NT2/D1 (cell line): ENCODE measurements around the gene TMEM63A.

Source experiments
- DNase-seq: peaks from one replicate; pipeline ENCODE4 v3.0.0-alpha.2; 2011; ENCODE audit warnings: low read depth, low spot score
- H3K27me3 ChIP-seq: 2 replicates; pipeline ENCODE4 v1.6.0; 2011; ENCODE audit warnings: mild to moderate bottlenecking; ENCODE audit not compliant: insufficient read length, insufficient read depth
- H3K36me3 ChIP-seq: 2 replicates; pipeline ENCODE4 v1.6.1; 2011; ENCODE audit warnings: mild to moderate bottlenecking, low read length, mixed read lengths; ENCODE audit not compliant: insufficient read depth, insufficient read length
- H3K4me1 ChIP-seq: 2 replicates; pipeline ENCODE4 v1.5.1; 2011; ENCODE audit not compliant: insufficient read depth, insufficient read length
- H3K4me3 ChIP-seq: 2 replicates; pipeline ENCODE4 v1.5.1; 2011; ENCODE audit warnings: low read depth; ENCODE audit not compliant: insufficient read length
- H3K9ac ChIP-seq: 2 replicates; pipeline ENCODE4 v1.6.0; 2011; ENCODE audit warnings: low read depth; ENCODE audit not compliant: insufficient read length
- H3K9me3 ChIP-seq: 2 replicates; pipeline ENCODE4 v1.5.1; 2011; ENCODE audit warnings: mild to moderate bottlenecking, low read length; ENCODE audit not compliant: insufficient read depth
- SUZ12 ChIP-seq: IDR thresholded peaks from 2 replicates; pipeline ENCODE4 v1.6.1; 2011; ENCODE audit not compliant: insufficient read length, insufficient read depth; ENCODE audit errors: extremely low read depth
- YY1 ChIP-seq: IDR thresholded peaks from 2 replicates; pipeline ENCODE4 v1.6.1; 2011; ENCODE audit not compliant: insufficient read length, insufficient read depth
- ZNF274 ChIP-seq: IDR thresholded peaks from 2 replicates; pipeline ENCODE4 v1.6.1; 2011; ENCODE audit warnings: mild to moderate bottlenecking, low read depth, low read length

The TMEM63A gene

GRCh38 chr1:225877580-225877979 lies 4.6 kb downstream of the TMEM63A start:
- H3K36me3 ChIP-seq: peaks cover 50% of the 10 kb centered on the region
- TF ChIP-seq YY1: no peak
- H3K4me3 ChIP-seq: no peak overlapping the region
- H3K9ac ChIP-seq: no peak overlapping the region
- no peaks in the 10 kb centered on the region for H3K9me3 ChIP-seq
- H3K27me3 ChIP-seq: no peaks in the 10 kb centered on the region
- peaks cover 25% of the 10 kb centered on the region for H3K4me1 ChIP-seq
- DNase-seq: no peak

- no peaks in the 10 kb centered on the region for H3K27me3 ChIP-seq
- DNase-seq: no peak
- TF ChIP-seq ZNF274: no peak
- TF ChIP-seq SUZ12: no peak
- TF ChIP-seq YY1: no peak
- H3K4me1 ChIP-seq: peaks cover 25% of the 10 kb centered on the region
- H3K9me3 ChIP-seq: no peaks in the 10 kb centered on the region
- H3K36me3 ChIP-seq: peaks cover 52% of the 10 kb centered on the region
- no peak overlapping the region for H3K9ac ChIP-seq
- H3K4me3 ChIP-seq: no peak overlapping the region
These were observed 5.2 kb downstream of the TMEM63A start for GRCh38 chr1:225876900-225877510.

- Histone ChIP-seq H3K9ac (no peak overlapping the region), H3K4me3 (no peak overlapping the region)
These were observed 7.0 kb downstream of the TMEM63A start for GRCh38 chr1:225875044-225875815.

GRCh38 chr1:225874431-225874830 lies 7.7 kb downstream of the TMEM63A start:
- no peaks in the 10 kb centered on the region for H3K27me3 ChIP-seq
- H3K9me3 ChIP-seq: no peaks in the 10 kb centered on the region
- H3K4me3 ChIP-seq: no peak overlapping the region
- TF ChIP-seq SUZ12 (no peak), YY1 (no peak), ZNF274 (no peak)
- peaks cover 62% of the 10 kb centered on the region for H3K36me3 ChIP-seq
- H3K4me1 ChIP-seq: peaks cover 10% of the 10 kb centered on the region
- no peak overlapping the region for H3K9ac ChIP-seq
- no peak for DNase-seq

More at GRCh38 chr1:225875044-225875815, 7.0 kb downstream of the TMEM63A start:
- H3K9me3 ChIP-seq: no peaks in the 10 kb centered on the region
- no peaks in the 10 kb centered on the region for H3K27me3 ChIP-seq
- no peak for DNase-seq
- H3K4me1 ChIP-seq: peaks cover 13% of the 10 kb centered on the region
- H3K36me3 ChIP-seq: peaks cover 65% of the 10 kb centered on the region
- TF ChIP-seq ZNF274: no peak
- no peak for TF ChIP-seq YY1
- TF ChIP-seq SUZ12: no peak

- DNase-seq: no peak
- no peak overlapping the region for H3K9ac ChIP-seq
- H3K4me3 ChIP-seq: no peak overlapping the region
- no peak for TF ChIP-seq SUZ12
- TF ChIP-seq ZNF274: no peak
- TF ChIP-seq YY1: no peak
- peaks cover 10% of the 10 kb centered on the region for H3K4me1 ChIP-seq
- H3K27me3 ChIP-seq: no peaks in the 10 kb centered on the region
- H3K9me3 ChIP-seq: no peaks in the 10 kb centered on the region
- H3K36me3 ChIP-seq: peaks cover 59% of the 10 kb centered on the region
These were observed 8.8 kb downstream of the TMEM63A start for GRCh38 chr1:225873281-225873850.

- no peak for DNase-seq
- Histone ChIP-seq H3K4me1 (peaks cover 5% of the 10 kb centered on the region), H3K9me3 (no peaks in the 10 kb centered on the region), H3K27me3 (no peaks in the 10 kb centered on the region), H3K9ac (no peak overlapping the region), H3K4me3 (no peak overlapping the region), H3K36me3 (peaks cover 59% of the 10 kb centered on the region)
- no peak for TF ChIP-seq YY1
- TF ChIP-seq SUZ12: no peak
- no peak for TF ChIP-seq ZNF274
These were observed 10.1 kb downstream of the TMEM63A start for GRCh38 chr1:225872075-225872430.

GRCh38 chr1:225871359-225872074 lies 10.7 kb downstream of the TMEM63A start:
- no peaks in the 10 kb centered on the region for H3K9me3 ChIP-seq
- H3K36me3 ChIP-seq: peaks cover 60% of the 10 kb centered on the region
- no peaks in the 10 kb centered on the region for H3K27me3 ChIP-seq
- no peak overlapping the region for H3K4me3 ChIP-seq
- no peak for DNase-seq
- TF ChIP-seq ZNF274: no peak
- TF ChIP-seq YY1: no peak
- no peak for TF ChIP-seq SUZ12
- peaks cover 3% of the 10 kb centered on the region for H3K4me1 ChIP-seq
- H3K9ac ChIP-seq: no peak overlapping the region
